Heart left ventricle (tissue), 13 donors: Measurements from ENCODE around the gene SPCS2.

ENCODE experiments used
- CTCF ChIP-seq, 12 donors: fragments of 200-600 bp; sonication (generic) in 4 of 12; IDR thresholded peaks; one replicate each; pipeline versions ENCODE4 v1.5.0 to v1.8.0; 2018 to 2022; ENCODE audit warnings: antibody characterized with exemption in 12 of 12, mild to moderate bottlenecking in 5 of 12
- POLR2A ChIP-seq, 2 donors: fragments of 450-650 bp; IDR thresholded peaks; one replicate each; pipeline ENCODE4 v1.6.1; 2017; ENCODE audit warnings: antibody characterized with exemption in 2 of 2, mild to moderate bottlenecking in 2 of 2, moderate library complexity in 2 of 2
- donor health status: ischemic (EF 13 %, LVEDD 7.1; RV severe dilation, severe dysfunction).
- donor health status: DM: no; HTN: yes; CAD: no.
- donor health status: DM: no; HTN: no; CAD: no.
- donor health status: ischemic (EF 25% LVEDD 6.9; RV normal size, moderate dysfunction).
- donor health status: ischemic (EF 25% LVEDD 5.7; RV mildly dilated, moderate dysfunction).
- donor health status: ischemic (EF 35%, LVEDD 5.7; RV mildly dilated, moderate dysfunction).
- donor health status: nonischemic (EF 11% LVEDD 7.7; RV severe dilation, severe dysfunction).
- donor health status: DM: yes; HTN: yes; CAD: no.
- donor health status: PGD.
- donor health status: ischemic (EF 29% LVEDD 5.4; RV normal size, mild dysfunction).
- donor health status: nonischemic (EF 23%, LVEDD 6.1; RV moderate dilation, normal function).

- TF ChIP-seq CTCF (IDR thresholded peaks at IDR 0.05) (no peak), POLR2A (IDR thresholded peaks at IDR 0.05) (no peak)
Observed at GRCh38 chr11:74971424-74971823, 22.4 kb downstream of the SPCS2 start.
